Stimulated activated memory B cell treated with anti-CD40 and anti-IgM and Interleukin-4, amounts not matched to agents 10 μg/mL and 1 μg/mL and 100 μg/mL, for 72 hours (primary cell): Measurements from ENCODE around the gene TULP4.
"Not testable (repeated sequence)": the region's sequence is repeated elsewhere in the genome, so short reads cannot be mapped to it uniquely, and the experiment has no call there.

Source experiments
- ATAC-seq: fragments of 150-1000 bp; cut with Tn5 transposase; 2 replicates; pipeline ENCODE4 v1.10.0; 2021
- H3K27ac Mint-ChIP-seq: one replicate; pipeline ENCODE4 v1.8.0; 2022; ENCODE audit warnings: mild to moderate bottlenecking, mixed read lengths
- H3K27me3 Mint-ChIP-seq: one replicate; pipeline ENCODE4 v1.8.0; 2022; ENCODE audit warnings: mixed read lengths
- H3K36me3 Mint-ChIP-seq: one replicate; pipeline ENCODE4 v1.8.0; 2022; ENCODE audit warnings: mixed read lengths
- H3K4me1 Mint-ChIP-seq: one replicate; pipeline ENCODE4 v1.8.0; 2022; ENCODE audit warnings: mixed read lengths
- H3K4me3 Mint-ChIP-seq: one replicate; pipeline ENCODE4 v1.8.0; 2022; ENCODE audit warnings: mild to moderate bottlenecking, moderate library complexity, mixed read lengths
- H3K9me3 Mint-ChIP-seq: one replicate; pipeline ENCODE4 v1.8.0; 2022; ENCODE audit warnings: mixed read lengths

TULP4 gene

DNA sequence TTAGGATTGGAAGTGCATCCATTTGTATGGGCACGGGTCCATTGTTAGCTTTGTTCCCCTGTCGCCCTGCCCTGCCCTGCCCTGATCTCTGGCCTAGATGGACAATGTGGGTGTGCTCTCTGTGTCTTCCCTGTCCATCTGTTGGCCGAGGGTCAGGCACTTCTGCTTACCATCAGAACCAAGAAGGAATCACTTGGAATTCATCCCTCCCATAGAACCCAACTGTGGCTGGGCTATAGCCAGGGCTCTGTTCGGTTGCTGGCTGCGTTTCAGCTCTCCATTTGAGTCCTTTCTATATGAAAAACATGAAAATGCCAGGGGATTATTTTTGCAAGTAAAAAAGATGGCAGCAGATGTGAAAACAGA, 26.6 kb upstream of the TULP4 start:
- peaks cover 40% of the 10 kb centered on the region for H3K4me1 Mint-ChIP-seq
- H3K27ac Mint-ChIP-seq: peak overlapping the region; percentile 56

DNA sequence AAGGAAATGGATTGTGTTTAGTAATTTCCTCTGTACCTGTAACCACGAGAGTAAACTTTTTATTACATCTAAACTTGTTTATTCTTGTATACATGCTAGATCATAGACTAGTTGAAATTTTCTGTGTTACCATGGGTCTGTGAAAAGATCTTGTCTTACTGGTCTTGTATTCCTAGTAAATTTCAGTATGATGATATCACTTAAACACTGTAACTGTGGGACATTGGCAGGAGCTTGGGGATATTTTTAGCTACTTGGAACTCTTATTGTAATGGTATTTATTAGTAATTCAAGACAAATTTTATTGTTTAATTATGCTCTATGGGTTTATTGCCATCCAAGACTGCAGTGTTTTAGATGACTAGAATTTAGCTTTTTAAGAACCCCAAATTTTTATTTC, 25.9 kb upstream of the TULP4 start:
- Mint-ChIP-seq H3K4me3 (no peak overlapping the region), H3K27ac (peak overlapping the region; percentile 37), H3K36me3 (peaks cover 9% of the 10 kb centered on the region), H3K9me3 (no peaks in the 10 kb centered on the region), H3K4me1 (peaks cover 48% of the 10 kb centered on the region), H3K27me3 (no peaks in the 10 kb centered on the region)
- no peak for ATAC-seq

More for the DNA sequence above, 26.6 kb upstream of the TULP4 start:
- no peaks in the 10 kb centered on the region for H3K9me3 Mint-ChIP-seq
- H3K36me3 Mint-ChIP-seq: peaks cover 9% of the 10 kb centered on the region
- H3K27me3 Mint-ChIP-seq: no peaks in the 10 kb centered on the region
- no peak overlapping the region for H3K4me3 Mint-ChIP-seq
- no peak for ATAC-seq

DNA sequence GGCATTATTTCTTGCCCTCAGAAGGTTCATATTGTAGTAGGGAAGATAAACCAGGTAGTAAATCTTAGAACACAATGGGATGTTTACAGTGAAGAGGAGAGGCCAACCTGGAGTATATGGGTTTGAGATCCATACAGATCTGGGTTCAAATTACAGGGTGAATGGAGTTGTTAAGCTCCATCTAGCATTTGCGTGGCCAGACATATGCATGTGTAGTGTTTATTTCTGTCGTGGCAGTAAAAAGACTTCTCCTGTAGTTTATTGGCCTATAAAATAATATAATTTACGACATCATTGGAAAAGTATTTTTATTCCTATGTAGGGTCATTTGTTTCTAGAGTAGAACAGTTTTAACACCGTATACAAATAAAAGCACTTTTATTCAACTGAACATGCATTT, 25.2 kb upstream of the TULP4 start:
- Mint-ChIP-seq H3K36me3 (peaks cover 9% of the 10 kb centered on the region), H3K27ac (peak overlapping the region; percentile 37), H3K27me3 (no peaks in the 10 kb centered on the region), H3K9me3 (no peaks in the 10 kb centered on the region), H3K4me3 (no peak overlapping the region), H3K4me1 (peaks cover 54% of the 10 kb centered on the region)
- no peak for ATAC-seq

DNA sequence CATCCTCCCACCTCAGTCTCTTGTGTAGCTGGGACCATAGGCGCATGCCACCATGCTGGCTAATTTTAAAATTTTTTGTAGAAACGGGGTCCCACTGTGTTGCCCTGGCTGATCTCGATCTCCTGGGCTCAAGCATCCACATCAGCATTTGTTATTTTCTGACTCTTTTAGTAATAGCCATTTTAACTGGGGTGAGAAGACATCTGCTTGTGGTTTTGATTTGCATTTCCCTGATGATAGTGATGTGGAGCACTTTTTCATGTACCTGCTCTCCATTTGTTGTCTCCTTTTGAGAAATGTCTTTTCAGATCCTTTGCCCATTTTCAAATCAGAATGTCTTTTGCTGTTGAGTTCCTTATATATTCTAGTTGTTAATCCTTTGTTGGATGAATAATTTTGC, 22.2 kb upstream of the TULP4 start:
- H3K27me3 Mint-ChIP-seq: no peaks in the 10 kb centered on the region
- no peaks in the 10 kb centered on the region for H3K9me3 Mint-ChIP-seq
- ATAC-seq: peak; percentile 73
- peaks cover 13% of the 10 kb centered on the region for H3K36me3 Mint-ChIP-seq
- peak overlapping the region; percentile 82 for H3K4me3 Mint-ChIP-seq
- peak overlapping the region; percentile 99 for H3K27ac Mint-ChIP-seq
- H3K4me1 Mint-ChIP-seq: peaks cover 62% of the 10 kb centered on the region

DNA sequence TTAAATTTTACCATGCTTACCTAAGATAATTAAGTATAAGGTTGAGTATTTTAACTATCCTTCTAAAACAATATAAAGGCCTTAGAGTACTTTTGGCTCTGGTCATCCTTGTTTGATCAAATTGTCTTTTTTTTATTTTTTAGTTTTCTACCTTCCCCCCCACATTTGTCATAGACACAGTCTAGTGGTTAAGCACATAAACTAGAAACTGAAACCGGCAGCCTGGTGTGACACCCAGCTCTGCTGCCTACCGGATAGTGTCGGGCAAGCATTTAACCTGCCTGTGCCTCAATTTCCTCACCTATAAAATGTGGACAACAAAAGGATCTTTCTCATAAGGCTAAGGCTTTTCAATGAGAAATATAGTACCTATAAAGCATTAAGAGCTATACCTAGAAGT, 21.6 kb upstream of the TULP4 start:
- Mint-ChIP-seq H3K9me3 (no peaks in the 10 kb centered on the region), H3K4me1 (peaks cover 63% of the 10 kb centered on the region), H3K27ac (peak overlapping the region; percentile 99), H3K4me3 (peak overlapping the region; percentile 82), H3K27me3 (no peaks in the 10 kb centered on the region), H3K36me3 (peaks cover 14% of the 10 kb centered on the region)
- peak; percentile 93 for ATAC-seq

DNA sequence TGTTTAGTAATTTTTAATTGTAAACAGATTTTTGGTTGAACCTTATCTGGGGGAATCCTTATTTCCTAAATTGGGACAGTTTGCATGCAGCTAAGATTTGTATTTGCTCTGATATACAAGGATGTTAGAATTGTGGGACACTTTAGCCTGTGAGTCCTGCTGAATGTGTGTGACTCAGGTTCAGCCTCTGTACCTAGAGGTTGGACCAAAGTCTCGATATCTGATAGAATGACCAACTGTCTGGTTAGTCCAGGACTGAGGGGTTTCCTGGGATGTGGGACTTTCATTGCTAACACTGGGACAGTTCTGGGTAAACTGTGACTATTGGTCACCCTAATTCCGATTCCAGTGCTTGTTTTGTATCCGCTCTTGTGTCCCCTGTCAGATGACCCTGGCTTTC, 20.2 kb upstream of the TULP4 start:
- no peak for ATAC-seq
- H3K27me3 Mint-ChIP-seq: no peaks in the 10 kb centered on the region
- H3K4me1 Mint-ChIP-seq: peaks cover 63% of the 10 kb centered on the region
- peaks cover 22% of the 10 kb centered on the region for H3K36me3 Mint-ChIP-seq
- H3K27ac Mint-ChIP-seq: peak overlapping the region; percentile 99
- H3K4me3 Mint-ChIP-seq: no peak overlapping the region
- H3K9me3 Mint-ChIP-seq: peaks cover 7% of the 10 kb centered on the region

DNA sequence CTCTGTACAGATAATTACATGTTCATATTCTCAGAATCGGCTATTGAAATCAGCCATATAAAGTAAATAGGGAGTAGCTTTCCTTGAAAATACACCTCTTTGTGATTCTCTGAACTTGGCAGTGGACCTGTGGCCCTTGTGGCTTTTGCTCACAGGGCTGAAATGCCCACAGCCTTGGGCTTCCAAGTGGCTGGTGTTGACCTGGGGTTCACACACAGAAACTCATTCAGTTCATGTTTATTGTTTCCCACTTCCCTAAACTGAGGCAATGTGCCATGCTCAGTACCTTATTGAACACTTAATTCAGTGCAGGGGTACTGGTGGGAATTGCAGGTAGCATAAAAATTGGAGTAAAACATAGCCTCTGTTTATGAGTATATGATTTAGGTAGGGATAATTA, 19.1 kb upstream of the TULP4 start:
- Mint-ChIP-seq H3K27me3 (no peaks in the 10 kb centered on the region), H3K27ac (peak overlapping the region; percentile 61)

DNA sequence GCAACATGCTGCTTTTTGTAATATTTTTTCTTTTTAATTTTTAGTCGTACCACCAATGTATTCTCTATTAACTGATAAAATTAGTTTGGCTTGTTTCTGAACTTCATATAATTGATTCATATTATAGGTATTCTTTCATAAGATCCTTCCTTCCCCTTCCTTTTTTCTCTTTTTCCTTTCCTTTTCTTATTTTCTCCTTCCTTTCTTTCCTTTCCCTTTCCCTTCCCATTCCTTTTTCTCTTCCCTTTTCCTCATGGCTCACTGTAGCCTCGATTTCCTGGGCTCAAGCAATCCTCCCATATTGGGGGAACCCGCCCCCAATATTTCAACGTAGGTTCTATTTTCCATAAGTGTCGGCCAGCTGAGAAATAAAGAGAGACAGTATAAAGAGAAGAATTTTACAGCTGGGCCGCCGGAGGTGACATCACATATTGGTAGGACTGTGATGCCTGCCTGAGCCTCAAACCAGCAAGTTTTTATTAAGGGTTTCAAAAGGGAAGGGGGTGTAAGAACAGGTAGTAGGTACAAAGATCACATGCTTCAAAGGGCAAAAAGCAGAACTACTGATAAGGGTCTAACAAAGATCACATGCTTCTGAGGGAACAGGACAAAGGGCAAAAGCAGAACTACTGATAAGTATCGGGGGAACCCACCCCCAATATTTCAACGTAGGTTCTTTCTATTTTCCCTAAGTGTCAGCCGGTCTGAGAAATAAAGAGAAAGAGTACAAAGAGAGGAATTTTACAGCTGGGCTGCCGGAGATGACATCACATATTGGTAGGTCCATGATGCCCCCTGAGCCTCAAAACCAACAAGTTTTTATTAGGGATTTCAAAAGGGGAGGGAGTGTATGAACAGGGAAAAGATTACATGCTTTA, 16.1 kb upstream of the TULP4 start:
- Mint-ChIP-seq H3K36me3 (peaks cover 45% of the 10 kb centered on the region), H3K9me3 (peaks cover 11% of the 10 kb centered on the region), H3K4me1 (peaks cover 46% of the 10 kb centered on the region)
- not testable (repeated sequence) for H3K4me3 Mint-ChIP-seq, ATAC-seq, H3K27me3 Mint-ChIP-seq, H3K27ac Mint-ChIP-seq

More for the DNA sequence above, 19.1 kb upstream of the TULP4 start:
- peak; percentile 86 for ATAC-seq
- Mint-ChIP-seq H3K4me1 (peaks cover 63% of the 10 kb centered on the region), H3K36me3 (peaks cover 22% of the 10 kb centered on the region), H3K4me3 (no peak overlapping the region), H3K9me3 (peaks cover 7% of the 10 kb centered on the region)

DNA sequence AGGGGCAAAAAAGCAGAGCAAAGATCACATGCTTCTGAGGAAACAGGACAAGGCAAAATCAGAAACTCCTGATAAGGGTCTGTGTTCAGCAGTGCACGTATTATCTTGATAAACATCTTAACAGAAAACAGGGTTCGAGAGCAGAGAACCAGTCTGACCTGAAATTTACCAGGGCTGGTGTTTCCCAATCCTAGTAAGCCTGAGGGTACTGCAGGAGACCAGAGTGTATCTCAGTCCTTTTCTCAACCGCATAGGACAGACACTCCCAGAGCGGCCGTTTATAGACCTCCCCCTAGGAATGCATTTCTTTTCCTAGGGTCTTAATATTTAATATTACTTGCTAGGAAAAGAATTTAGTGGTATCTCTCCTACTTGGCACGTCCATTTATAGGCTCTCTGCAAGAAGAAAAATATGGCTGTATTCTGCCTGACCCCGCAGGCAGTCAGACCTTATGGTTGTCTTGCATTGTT, 15.4 kb upstream of the TULP4 start:
- H3K27ac Mint-ChIP-seq, H3K4me3 Mint-ChIP-seq, ATAC-seq, H3K27me3 Mint-ChIP-seq: not testable (repeated sequence)
- Mint-ChIP-seq H3K9me3 (peaks cover 11% of the 10 kb centered on the region), H3K4me1 (peaks cover 43% of the 10 kb centered on the region), H3K36me3 (peaks cover 45% of the 10 kb centered on the region)

DNA sequence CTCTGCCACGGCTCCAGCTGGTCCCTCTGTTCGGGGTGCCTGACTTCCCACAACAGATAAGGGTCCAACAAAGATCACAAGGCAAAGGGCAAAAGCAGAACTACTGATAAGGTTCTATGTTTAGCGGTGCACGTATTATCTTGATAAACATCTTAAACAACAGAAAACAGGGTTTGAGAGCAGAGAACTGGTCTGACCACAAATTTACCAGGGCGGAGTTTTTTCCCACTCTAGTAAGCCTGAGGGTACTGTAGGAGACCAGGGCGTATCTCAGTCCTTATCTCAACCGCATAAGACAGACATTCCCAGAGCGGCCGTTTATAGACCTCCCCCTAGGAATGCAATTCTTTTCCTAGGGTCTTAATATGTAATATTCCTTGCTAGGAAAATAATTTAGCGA, 14.6 kb upstream of the TULP4 start:
- H3K27me3 Mint-ChIP-seq, ATAC-seq: not testable (repeated sequence)
- peaks cover 45% of the 10 kb centered on the region for H3K36me3 Mint-ChIP-seq

DNA sequence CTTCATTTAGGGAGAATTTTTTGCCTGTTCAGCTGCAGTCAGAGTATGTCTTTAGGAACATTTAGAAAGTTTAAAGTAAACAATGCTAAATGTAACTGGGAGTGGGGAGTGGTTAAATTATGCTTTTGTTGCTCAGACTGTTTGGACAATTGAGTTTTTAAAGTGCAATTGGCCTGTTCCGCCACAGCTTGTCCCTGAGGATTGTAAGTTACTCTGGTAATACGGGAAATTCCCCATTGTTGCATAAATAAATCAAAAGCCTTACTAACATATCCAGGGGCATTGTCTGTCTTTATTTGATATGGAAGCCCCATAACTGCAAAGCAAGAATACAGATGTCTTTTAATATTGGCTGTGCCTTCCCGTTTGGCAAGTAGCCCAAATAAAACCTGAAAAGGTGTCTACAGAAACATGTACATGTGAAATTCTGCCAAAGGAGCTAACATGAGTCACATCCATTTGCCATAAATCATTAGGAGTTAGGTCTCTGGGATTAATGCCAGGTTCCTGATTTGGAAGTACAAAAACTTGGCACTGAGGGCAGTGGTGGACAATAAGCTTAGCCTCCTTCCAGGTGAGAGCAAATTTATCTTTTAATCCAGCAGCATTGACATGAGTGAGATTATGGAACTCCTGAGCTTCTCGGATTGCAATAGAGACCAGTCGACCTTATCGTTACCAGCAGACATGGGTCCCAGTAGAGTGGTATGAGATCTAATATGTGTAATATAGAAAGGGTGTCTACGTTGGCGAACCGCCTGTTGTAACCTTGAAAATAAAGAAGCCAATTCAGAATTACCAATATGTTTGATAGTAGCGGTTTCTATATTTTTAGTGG, 11.7 kb upstream of the TULP4 start:
- H3K4me1 Mint-ChIP-seq: peaks cover 18% of the 10 kb centered on the region
- H3K27me3 Mint-ChIP-seq, ATAC-seq, H3K4me3 Mint-ChIP-seq: not testable (repeated sequence)
- peaks cover 11% of the 10 kb centered on the region for H3K9me3 Mint-ChIP-seq
- H3K36me3 Mint-ChIP-seq: peaks cover 49% of the 10 kb centered on the region
- H3K27ac Mint-ChIP-seq: peak overlapping the region; percentile 37

More for the DNA sequence above, 14.6 kb upstream of the TULP4 start:
- not testable (repeated sequence) for H3K27ac Mint-ChIP-seq, H3K4me3 Mint-ChIP-seq
- H3K9me3 Mint-ChIP-seq: peaks cover 11% of the 10 kb centered on the region
- H3K4me1 Mint-ChIP-seq: peaks cover 35% of the 10 kb centered on the region

DNA sequence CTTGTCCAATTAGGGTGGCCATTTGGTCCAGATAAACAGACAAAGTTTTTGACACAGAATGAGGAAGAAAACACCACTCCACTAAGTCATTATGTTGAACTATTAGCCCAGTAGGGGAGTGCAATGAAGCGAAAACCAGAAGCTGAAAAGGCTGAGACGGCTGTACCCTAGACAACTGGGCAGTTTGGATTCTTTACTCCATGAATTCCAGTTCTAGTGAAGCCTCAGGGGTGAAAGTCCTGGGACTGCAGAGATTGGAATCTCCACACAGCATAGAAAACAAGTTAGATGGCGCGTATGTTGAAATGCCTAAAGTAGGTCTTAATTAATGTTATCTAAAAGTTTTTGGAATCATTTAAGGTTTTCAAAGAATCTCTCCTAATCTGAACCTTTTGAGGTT, 10.7 kb upstream of the TULP4 start:
- not testable (repeated sequence) for H3K9me3 Mint-ChIP-seq, H3K27me3 Mint-ChIP-seq, H3K27ac Mint-ChIP-seq, ATAC-seq, H3K4me3 Mint-ChIP-seq
- peaks cover 40% of the 10 kb centered on the region for H3K36me3 Mint-ChIP-seq
- peaks cover 10% of the 10 kb centered on the region for H3K4me1 Mint-ChIP-seq

DNA sequence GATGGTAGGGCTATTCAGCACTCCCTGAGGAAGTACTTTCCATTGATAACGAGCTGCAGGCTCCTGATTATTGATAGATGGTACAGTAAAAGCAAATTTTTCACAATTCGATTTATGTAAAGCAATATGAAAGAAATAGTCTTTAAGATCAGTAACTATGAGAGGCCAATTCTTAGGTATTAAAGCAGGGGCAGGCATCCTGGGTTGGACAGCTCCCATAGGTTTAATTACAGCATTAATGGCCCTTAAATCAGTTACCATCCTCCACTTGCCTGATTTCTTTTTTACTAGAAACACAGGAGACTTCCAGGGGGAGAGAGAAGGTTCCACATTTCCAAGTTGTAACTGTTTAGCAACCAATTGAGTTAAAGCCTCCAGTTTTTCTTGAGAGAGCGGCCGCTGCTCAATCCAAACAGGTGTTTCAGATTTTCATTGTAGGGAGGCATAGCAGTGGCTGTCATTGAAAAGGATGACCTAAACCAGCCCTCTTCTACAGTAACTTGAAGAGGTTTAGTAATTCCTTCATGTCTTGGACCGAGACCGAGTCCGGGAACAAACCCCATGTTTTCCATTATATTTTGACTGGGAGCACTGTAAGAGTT, 10.0 kb upstream of the TULP4 start:
- not testable (repeated sequence) for H3K4me1 Mint-ChIP-seq

DNA sequence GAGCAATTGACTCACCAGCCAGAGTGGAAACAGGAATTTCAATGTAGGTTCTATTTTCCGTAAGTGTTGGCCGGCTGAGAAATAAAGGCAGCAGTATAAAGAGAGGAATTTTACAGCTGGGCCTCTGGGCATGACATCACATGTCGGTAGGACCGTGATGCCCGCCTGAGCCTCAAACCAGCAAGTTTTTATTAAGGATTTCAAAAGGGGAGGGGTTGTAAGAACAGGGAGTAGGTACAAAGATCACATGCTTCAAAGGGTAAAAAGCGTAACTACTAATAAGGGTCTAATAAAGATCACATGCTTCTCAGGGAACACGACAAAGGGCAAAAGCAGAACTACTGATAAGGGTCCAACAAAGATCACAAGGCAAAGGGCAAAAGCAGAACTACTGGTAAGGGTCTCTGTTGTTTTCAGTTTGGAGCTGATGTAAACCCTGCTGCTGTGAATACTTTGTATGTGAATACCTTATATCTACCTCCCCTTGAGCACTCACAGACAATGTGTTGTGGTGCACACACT, 9.0 kb upstream of the TULP4 start:
- H3K4me1 Mint-ChIP-seq: peaks cover 10% of the 10 kb centered on the region
- peaks cover 35% of the 10 kb centered on the region for H3K36me3 Mint-ChIP-seq
- H3K9me3 Mint-ChIP-seq: peaks cover 4% of the 10 kb centered on the region
- no peak overlapping the region for H3K4me3 Mint-ChIP-seq
- ATAC-seq: no peak
- H3K27me3 Mint-ChIP-seq: no peaks in the 10 kb centered on the region
- no peak overlapping the region for H3K27ac Mint-ChIP-seq

More for the DNA sequence above, 10.0 kb upstream of the TULP4 start:
- not testable (repeated sequence) for ATAC-seq, H3K27ac Mint-ChIP-seq, H3K4me3 Mint-ChIP-seq, H3K9me3 Mint-ChIP-seq, H3K27me3 Mint-ChIP-seq
- H3K36me3 Mint-ChIP-seq: peaks cover 37% of the 10 kb centered on the region

DNA sequence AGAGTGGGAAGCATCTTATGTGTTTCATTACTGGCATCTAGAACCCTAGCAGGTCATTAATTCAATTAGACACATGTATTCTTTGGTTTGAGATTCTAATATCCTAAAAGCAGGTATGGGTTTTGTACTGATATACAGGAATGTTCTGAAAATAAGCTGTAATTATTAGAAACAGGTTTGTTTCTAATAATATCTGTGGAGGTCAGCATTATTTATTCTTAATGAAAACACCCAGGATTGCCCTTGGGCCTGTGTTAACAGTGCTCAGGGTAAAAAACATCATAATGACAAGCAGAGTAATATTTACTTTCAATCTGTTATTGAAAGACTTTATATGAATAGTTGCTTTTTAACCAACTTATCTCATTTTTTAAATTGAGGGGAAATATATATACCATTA, 8.0 kb upstream of the TULP4 start:
- H3K27me3 Mint-ChIP-seq: no peaks in the 10 kb centered on the region
- no peak for ATAC-seq
- no peak overlapping the region for H3K4me3 Mint-ChIP-seq
- no peaks in the 10 kb centered on the region for H3K9me3 Mint-ChIP-seq
- H3K4me1 Mint-ChIP-seq: peaks cover 10% of the 10 kb centered on the region
- no peak overlapping the region for H3K27ac Mint-ChIP-seq
- peaks cover 27% of the 10 kb centered on the region for H3K36me3 Mint-ChIP-seq
